Left lung (tissue), 10 donors: ENCODE data around the gene ARSD. TPM values are rescaled to one million over a fixed set of nuclear protein-coding genes. Genes with fewer than 3 reads are reported as not detected.

ENCODE experiments used
- ATAC-seq: fragments of 200-7000 bp; cut with Tn5 transposase; one replicate; pipeline ENCODE4 v1.9.1; 2020; ENCODE audit warnings: moderate library complexity
- DNase-seq, 4 donors: peaks; one replicate each; pipeline ENCODE4 v3.0.0-alpha.2; 2013 to 2020
- H3K27ac ChIP-seq, 2 donors: fragments of 200-600 bp; sonication (generic) in 1 of 2; one replicate each; pipeline versions ENCODE4 v1.5.0 to v1.8.0; 2020 to 2021
- H3K27me3 ChIP-seq, 2 donors: fragments of 200-600 bp; sonication (generic) in 1 of 2; one replicate each; pipeline versions ENCODE4 v1.5.0 to v1.8.0; 2020 to 2021
- H3K36me3 ChIP-seq, 2 donors: fragments of 200-600 bp; sonication (generic) in 1 of 2; one replicate each; pipeline versions ENCODE4 v1.5.0 to v1.8.0; 2020 to 2021
- H3K4me1 ChIP-seq, 2 donors: fragments of 200-600 bp; one replicate each; pipeline ENCODE4 v1.8.0; 2021
- H3K4me3 ChIP-seq, 2 donors: fragments of 200-600 bp; sonication (generic) in 1 of 2; one replicate each; pipeline versions ENCODE4 v1.5.0 to v1.8.0; 2020 to 2021; ENCODE audit warnings: mild to moderate bottlenecking in 1 of 2
- H3K9me3 ChIP-seq, 2 donors: fragments of 200-600 bp; sonication (generic) in 1 of 2; one replicate each; pipeline versions ENCODE4 v1.5.0 to v1.8.0; 2020 to 2021
- intact Hi-C, 2 donors: fragments of 100-400 bp; cut with DNase I; formaldehyde crosslinking; loops; one replicate each; pipeline versions ENCODE4 v1.11.2 to v1.14.2; 2022
- polyA plus RNA-seq, 6 donors: library from polyadenylated mRNA; unstranded; fragments of 120-200 nt; gene quantifications; one replicate each; pipeline ENCODE4 v1.2.1, GENCODE V29; 2013; ENCODE audit not compliant: insufficient read length in 6 of 6
- total RNA-seq, 2 donors: library from RNA; stranded (reverse); fragmentation: NEBNext Ultra II Directional; extraction: Animal tissue kit (Norgen Biotek cat#: 25700); gene quantifications; one replicate each; pipeline ENCODE4 v1.2.1, GENCODE V29; 2021
- TF ChIP-seq, protein P1 (sequence below), 2 donors: fragments of 200-600 bp; sonication (generic) in 1 of 2; IDR thresholded peaks; one replicate each; pipeline versions ENCODE4 v1.5.0 to v1.8.0; 2021; ENCODE audit warnings: antibody characterized with exemption in 2 of 2
- donor health status: DM: no; HTN: yes; CAD: no.
- donor health status: DM: no; HTN: no; CAD: no.

Gene ARSD
- total and polyA plus RNA-seq, 8 donors = 22.7 to 65.2 (median 52.6) TPM

DNA sequence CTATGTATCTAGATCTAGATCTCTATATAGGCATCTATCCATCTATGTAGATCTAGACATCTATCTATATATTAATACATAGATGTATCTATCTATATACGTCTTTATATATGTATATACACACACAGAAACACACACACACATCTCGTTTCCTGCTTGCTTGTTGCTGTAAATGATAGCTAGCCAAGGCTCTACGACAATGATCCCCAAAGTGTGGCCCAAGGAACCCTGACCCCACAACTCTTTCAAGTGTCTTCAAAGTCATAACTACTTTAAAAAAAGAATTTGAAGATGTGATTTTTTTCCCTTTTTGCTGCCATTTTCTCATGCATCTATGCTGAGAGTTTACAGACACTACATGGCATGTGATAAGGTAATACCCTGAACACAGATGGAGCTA lies 71.6 kb downstream of the ARSD start:
- H3K4me3 ChIP-seq = no peak overlapping the region
- H3K27ac ChIP-seq = no peak overlapping the region
- TF ChIP-seq, protein P1, sequence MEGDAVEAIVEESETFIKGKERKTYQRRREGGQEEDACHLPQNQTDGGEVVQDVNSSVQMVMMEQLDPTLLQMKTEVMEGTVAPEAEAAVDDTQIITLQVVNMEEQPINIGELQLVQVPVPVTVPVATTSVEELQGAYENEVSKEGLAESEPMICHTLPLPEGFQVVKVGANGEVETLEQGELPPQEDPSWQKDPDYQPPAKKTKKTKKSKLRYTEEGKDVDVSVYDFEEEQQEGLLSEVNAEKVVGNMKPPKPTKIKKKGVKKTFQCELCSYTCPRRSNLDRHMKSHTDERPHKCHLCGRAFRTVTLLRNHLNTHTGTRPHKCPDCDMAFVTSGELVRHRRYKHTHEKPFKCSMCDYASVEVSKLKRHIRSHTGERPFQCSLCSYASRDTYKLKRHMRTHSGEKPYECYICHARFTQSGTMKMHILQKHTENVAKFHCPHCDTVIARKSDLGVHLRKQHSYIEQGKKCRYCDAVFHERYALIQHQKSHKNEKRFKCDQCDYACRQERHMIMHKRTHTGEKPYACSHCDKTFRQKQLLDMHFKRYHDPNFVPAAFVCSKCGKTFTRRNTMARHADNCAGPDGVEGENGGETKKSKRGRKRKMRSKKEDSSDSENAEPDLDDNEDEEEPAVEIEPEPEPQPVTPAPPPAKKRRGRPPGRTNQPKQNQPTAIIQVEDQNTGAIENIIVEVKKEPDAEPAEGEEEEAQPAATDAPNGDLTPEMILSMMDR (IDR thresholded peaks at IDR 0.05) = no peak
- no peaks in the 10 kb centered on the region for H3K9me3 ChIP-seq
- no peak for ATAC-seq
- no peak for DNase-seq
- no peaks in the 10 kb centered on the region for H3K4me1 ChIP-seq
- H3K27me3 ChIP-seq = no peaks in the 10 kb centered on the region
- H3K36me3 ChIP-seq = no peaks in the 10 kb centered on the region
- intact Hi-C loops = no loop called here

DNA sequence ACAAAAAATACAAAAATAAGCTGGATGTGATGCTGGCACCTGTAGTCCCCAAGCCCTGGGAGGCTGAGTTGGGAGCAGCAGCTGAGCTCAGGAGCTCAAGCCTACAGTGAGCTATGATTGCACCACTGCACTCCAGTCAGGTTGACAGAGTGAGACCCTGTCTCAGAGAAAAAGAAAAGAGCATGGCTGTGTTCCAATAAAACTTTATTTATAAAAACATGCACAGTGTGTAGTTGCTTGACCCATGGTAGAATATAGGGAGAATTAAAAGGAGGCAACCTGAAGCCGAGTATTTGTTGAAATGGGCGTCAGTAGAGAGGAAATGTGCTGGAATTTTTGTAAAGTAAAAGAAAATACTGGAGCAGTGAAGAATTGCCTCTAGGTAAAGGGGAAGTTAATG lies 73.4 kb downstream of the ARSD start:
- no peak for DNase-seq
- no peak for ATAC-seq
- intact Hi-C loops = no loop called here
- TF ChIP-seq, protein P1 (IDR thresholded peaks at IDR 0.05) = no peak
- Histone ChIP-seq H3K36me3 (no peaks in the 10 kb centered on the region), H3K4me1 (no peaks in the 10 kb centered on the region), H3K27me3 (no peaks in the 10 kb centered on the region), H3K4me3 (no peak overlapping the region), H3K9me3 (no peaks in the 10 kb centered on the region), H3K27ac (no peak overlapping the region)

DNA sequence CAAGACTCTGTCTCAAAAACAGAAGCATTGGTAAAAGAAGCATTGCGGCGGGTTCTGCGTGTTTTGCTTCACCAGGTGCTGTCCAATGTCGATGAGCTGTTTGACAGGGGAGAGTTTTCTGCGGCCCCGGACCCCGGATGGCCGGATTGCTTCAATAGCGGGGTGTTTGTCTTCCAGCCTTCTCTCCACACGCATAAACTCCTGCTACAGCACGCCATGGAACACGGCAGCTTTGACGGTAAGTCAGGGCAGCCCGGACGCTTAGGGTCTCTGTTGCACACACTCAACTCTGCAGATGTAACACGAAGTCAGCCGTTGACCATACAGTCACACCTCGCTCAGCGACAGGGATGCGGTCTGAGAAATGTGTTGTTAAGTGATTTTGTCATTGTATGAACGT lies 74.2 kb downstream of the ARSD start:
- Histone ChIP-seq H3K9me3 (no peaks in the 10 kb centered on the region), H3K27me3 (no peaks in the 10 kb centered on the region), H3K4me1 (no peaks in the 10 kb centered on the region), H3K36me3 (no peaks in the 10 kb centered on the region), H3K4me3 (no peak overlapping the region), H3K27ac (no peak overlapping the region)
- DNase-seq (no peak), ATAC-seq (no peak)
- intact Hi-C loops = no loop called here
- TF ChIP-seq, protein P1 (IDR thresholded peaks at IDR 0.05) = no peak

Other genes with a start within 250 kb of the ARSD start
- gene CD99, start 238.0 kb downstream of the ARSD start, total RNA-seq = 100 to 1,000 TPM; 211 to 288 TPM
- gene CD99, start 238.0 kb downstream of the ARSD start, polyA plus RNA-seq = 100 to 1,000 TPM; 176 to 313 (median 235) TPM
- 1 to 10 TPM in 1 of 2 donors, under 1 TPM in 1; 0.38 to 1.6 TPM for gene XG, start 177.3 kb downstream of the ARSD start, total RNA-seq
- 1 to 10 TPM in 1 of 6 donors, under 1 TPM in 5; 0.17 to 1.1 (median 0.41) TPM for gene XG, start 177.3 kb downstream of the ARSD start, polyA plus RNA-seq
- 1 to 10 TPM; 1.5 to 6.2 TPM for gene GYG2, start 100.4 kb downstream of the ARSD start, total RNA-seq
- gene GYG2, start 100.4 kb downstream of the ARSD start, polyA plus RNA-seq = 10 to 100 TPM; 11.6 to 15.3 (median 14.0) TPM
- gene ARSH, start 77.2 kb upstream of the ARSD start, total RNA-seq = not detected
- under 1 TPM; 0.08 to 0.14 (median 0.09) TPM for gene ARSH, start 77.2 kb upstream of the ARSD start, polyA plus RNA-seq
- gene ARSF, start 112.1 kb upstream of the ARSD start, total RNA-seq = under 1 TPM in 1 of 2 donors, not detected in 1; 0.15 TPM
- under 1 TPM in 5 of 6 donors, not detected in 1; 0.06 to 0.13 (median 0.09) TPM for gene ARSF, start 112.1 kb upstream of the ARSD start, polyA plus RNA-seq